HG03442 (cell line): ENCODE data around the gene MCAT.
"Not testable (repeated sequence)": the region's sequence is repeated elsewhere in the genome, so short reads cannot be mapped to it uniquely, and the experiment has no call there.

Source experiments
- ATAC-seq: cut with Tn5 transposase; IDR thresholded peaks from one replicate; pipeline ENCODE4 v1.9.1; 2021; ENCODE audit warnings: mild to moderate bottlenecking, moderate library complexity; ENCODE audit not compliant: unreplicated experiment

Gene MCAT

GRCh38 chr22:43128928-43129424 lies 14.2 kb downstream of the MCAT start:
- ATAC-seq: no peak

- ATAC-seq: no peak
Observed at GRCh38 chr22:43128116-43128515, 15.1 kb downstream of the MCAT start.

- ATAC-seq: no peak
Observed at GRCh38 chr22:43127166-43127908, 15.9 kb downstream of the MCAT start.

GRCh38 chr22:43126501-43127165 lies 16.6 kb downstream of the MCAT start:
- ATAC-seq: no peak

GRCh38 chr22:43118953-43119458 lies 24.2 kb downstream of the MCAT start:
- no peak for ATAC-seq

GRCh38 chr22:43118024-43118849 lies 25.0 kb downstream of the MCAT start:
- ATAC-seq: no peak

- no peak for ATAC-seq
Observed at GRCh38 chr22:43116932-43117331, 26.3 kb downstream of the MCAT start.

GRCh38 chr22:43114958-43115357 lies 28.2 kb downstream of the MCAT start:
- no peak for ATAC-seq

GRCh38 chr22:43113526-43114251 lies 29.5 kb downstream of the MCAT start:
- ATAC-seq: no peak

- ATAC-seq: no peak
Observed at GRCh38 chr22:43110927-43111623, 32.1 kb downstream of the MCAT start.

- ATAC-seq: no peak
Observed at GRCh38 chr22:43110444-43110926, 32.7 kb downstream of the MCAT start, which contains the start of gene BIK. BIK (plus strand) TSS chr22:43110750; CDS start chr22:43124023, 13,273 bp downstream.

GRCh38 chr22:43109921-43110443 lies 33.2 kb downstream of the MCAT start:
- no peak for ATAC-seq

- no peak for ATAC-seq
Observed at GRCh38 chr22:43109511-43109910, 33.7 kb downstream of the MCAT start.

GRCh38 chr22:43106302-43106701 lies 36.9 kb downstream of the MCAT start:
- no peak for ATAC-seq

GRCh38 chr22:43104950-43105349 lies 38.2 kb downstream of the MCAT start:
- ATAC-seq: not testable (repeated sequence)

- ATAC-seq: not testable (repeated sequence)
Observed at GRCh38 chr22:43104056-43104625, 39.1 kb downstream of the MCAT start.

- ATAC-seq: no peak
Observed at GRCh38 chr22:43101306-43101705, 41.9 kb downstream of the MCAT start.

- ATAC-seq: no peak
Observed at GRCh38 chr22:43100225-43100624, 43.0 kb downstream of the MCAT start.

GRCh38 chr22:43099095-43099494 lies 44.1 kb downstream of the MCAT start:
- ATAC-seq: no peak
